ENCODE measurements around the gene LRRC59.

DNA sequence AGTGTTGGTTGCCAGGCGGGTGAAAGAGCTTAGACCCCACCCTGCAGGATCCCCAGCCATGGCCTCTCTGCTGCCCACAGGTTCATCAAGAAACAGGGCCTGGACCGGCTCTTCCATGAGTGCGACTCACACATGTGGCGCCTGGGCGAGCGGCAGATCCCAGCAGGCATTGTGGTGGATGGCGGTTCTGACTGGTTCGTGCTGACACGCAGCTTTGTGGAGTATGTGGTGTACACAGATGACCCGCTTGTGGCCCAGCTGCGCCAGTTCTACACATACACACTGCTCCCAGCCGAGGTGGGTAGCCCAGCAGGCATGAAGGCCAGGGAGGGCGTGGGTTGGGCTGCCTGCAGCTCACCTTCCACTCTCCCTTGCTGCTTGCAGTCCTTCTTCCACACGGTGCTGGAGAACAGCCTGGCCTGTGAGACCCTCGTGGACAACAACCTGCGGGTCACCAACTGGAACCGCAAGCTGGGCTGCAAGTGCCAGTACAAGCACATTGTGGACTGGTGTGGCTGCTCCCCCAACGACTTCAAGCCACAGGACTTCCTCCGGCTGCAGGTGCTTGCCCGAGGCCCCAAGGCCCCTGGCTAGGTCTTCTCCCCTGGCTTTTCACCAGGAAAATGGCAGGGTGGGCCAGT is 41.5 kb downstream of the LRRC59 start:
- TF ChIP-seq, protein P1, sequence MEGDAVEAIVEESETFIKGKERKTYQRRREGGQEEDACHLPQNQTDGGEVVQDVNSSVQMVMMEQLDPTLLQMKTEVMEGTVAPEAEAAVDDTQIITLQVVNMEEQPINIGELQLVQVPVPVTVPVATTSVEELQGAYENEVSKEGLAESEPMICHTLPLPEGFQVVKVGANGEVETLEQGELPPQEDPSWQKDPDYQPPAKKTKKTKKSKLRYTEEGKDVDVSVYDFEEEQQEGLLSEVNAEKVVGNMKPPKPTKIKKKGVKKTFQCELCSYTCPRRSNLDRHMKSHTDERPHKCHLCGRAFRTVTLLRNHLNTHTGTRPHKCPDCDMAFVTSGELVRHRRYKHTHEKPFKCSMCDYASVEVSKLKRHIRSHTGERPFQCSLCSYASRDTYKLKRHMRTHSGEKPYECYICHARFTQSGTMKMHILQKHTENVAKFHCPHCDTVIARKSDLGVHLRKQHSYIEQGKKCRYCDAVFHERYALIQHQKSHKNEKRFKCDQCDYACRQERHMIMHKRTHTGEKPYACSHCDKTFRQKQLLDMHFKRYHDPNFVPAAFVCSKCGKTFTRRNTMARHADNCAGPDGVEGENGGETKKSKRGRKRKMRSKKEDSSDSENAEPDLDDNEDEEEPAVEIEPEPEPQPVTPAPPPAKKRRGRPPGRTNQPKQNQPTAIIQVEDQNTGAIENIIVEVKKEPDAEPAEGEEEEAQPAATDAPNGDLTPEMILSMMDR (IDR thresholded peaks at IDR 0.05; ENCODE audit: low read length): no peak
- no peak for TF ChIP-seq EZH2phosphoT487 (IDR thresholded peaks at IDR 0.05; ENCODE audit: low read length)
- TF ChIP-seq EZH2 (optimal IDR thresholded peaks at IDR 0.05; ENCODE audit: low read depth, low read length): no peak
